NCI-H460 (cell line): ENCODE results near the gene OR5F1. TPM values are rescaled to one million over a fixed set of nuclear protein-coding genes. Genes with fewer than 3 reads are reported as not detected.

Experiments
- DNase-seq: peaks from one replicate; pipeline ENCODE4 v3.0.0-alpha.2; 2016; ENCODE audit warnings: low read depth; ENCODE audit errors: extremely low read depth
- polyA plus RNA-seq: library from polyadenylated mRNA; depleted of rRNA; stranded (reverse); fragments of >200 nt; gene quantifications from 2 replicates; pipeline ENCODE4 v1.2.3, GENCODE V29; 2014; cell fraction: nucleus; rRNA removed
- total RNA-seq: library from RNA; depleted of rRNA; stranded (reverse); fragments of >200 nt; shearing (Covaris generic); gene quantifications from 2 replicates; pipeline ENCODE4 v1.2.3, GENCODE V29; 2014; rRNA removed

The OR5F1 gene
- not detected in 2 replicates for total RNA-seq
- polyA plus RNA-seq = not detected in 2 replicates

DNA sequence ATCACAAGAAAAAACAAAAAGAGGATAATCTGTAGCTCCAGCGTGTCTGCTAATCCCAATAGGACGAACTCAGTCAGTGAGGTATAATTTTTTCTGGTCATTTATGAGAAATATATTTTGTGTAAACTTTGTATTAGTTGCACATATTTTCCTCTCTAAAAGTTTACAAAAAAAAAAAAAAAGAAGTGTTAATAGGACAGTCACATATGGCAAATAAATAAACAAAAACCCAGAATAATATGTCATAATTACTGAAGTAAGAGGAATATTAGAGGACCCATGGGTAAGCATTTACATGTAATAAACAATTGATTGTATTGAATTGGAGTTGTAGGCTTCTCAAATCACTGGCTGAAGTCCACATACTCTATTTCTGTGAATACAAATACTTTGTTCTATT, at the start of gene OR5F1:
OR5F1 (minus strand) TSS at position 101 of the 400 bp plus-strand sequence; CDS start at position 101, 0 bp downstream.
- DNase-seq = no peak

GRCh38 chr11:56027354-56027753, 32.9 kb upstream of the OR5F1 start, which contains the start of gene OR5AS1:
Gene OR5AS1, plus strand, starts transcription at chr11:56027654. Its CDS starts 2,765 bp downstream, at chr11:56030419.
- no peak for DNase-seq

DNA sequence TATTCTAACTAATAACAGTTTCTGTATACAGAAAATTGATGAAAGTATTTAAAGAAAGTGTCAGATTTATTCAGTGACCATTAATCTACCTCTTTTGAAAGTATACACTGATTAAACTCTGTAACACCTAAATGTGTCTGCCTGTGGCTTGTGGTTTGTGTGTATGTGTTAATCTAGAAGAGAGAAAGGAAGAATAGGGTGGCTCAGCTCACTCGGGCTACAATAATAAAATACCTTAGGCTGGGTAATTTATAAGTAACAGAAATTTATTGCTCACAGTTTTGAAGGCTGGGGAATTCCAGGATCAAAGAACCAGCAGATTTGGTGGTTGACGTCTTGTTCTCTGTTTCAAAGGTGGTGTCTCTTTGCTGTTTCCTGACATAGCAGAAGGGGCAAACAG, 19.4 kb upstream of the OR5F1 start:
- DNase-seq = no peak

DNA sequence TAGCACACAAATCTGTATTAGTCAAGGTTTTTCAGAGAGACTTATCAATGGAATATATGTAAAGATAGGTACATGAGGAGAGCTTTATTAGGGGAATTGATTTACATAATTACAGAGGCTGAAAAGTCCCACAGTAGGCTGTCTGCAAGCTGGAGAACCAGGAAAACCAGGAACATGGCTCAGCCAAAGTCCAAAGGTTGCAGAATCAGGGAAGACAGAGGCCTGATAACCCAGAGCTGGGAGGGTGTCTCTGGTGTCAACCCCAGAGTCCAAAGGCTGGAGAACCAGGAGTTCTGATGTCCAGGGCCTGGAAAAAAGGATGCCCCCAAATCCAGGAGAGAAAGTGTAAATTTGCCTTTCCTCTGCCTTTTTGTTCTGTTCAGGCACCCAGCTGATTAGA, 16.3 kb upstream of the OR5F1 start:
- no peak for DNase-seq

DNA sequence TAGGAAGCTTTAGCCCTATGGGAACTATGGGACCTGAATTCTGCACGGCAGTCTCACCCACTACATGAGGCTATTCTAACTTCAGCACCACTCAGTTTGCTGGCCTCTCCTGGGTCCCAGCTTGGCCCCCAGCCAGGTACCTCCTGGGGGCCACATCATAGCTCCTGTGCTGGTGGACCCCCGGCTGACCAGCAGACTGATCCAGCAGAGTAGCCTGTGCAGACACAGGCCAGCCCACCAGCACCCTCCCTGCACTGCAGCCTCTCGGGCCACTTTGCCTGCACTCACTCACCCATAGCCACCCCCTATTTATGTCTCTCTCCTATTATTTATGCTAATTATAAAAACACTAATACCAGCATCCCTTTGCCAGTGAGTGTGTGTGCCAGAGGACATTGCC, 23.5 kb downstream of the OR5F1 start:
- no peak for DNase-seq

DNA sequence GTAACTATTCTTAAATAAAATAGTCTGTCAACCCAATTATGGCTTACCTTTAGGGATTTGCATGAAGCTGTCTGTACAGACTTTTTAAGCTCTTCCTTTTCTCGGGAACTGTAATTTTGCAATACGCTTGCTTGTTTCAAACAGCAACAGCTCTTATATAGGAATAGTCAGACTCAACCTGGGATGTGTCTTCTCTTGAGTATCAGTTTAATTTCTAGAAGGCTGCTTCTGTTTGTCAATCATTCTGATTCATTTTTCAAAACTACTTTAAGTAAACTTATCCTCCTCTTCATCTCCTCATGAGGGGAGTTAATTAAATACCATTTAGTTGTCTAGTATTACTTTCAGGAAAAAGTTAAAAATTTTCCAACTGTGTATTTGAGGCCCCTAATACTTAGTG, 24.6 kb downstream of the OR5F1 start, which contains the start of gene OR10AG1:
OR10AG1 (minus strand) TSS at position 101 of the 400 bp plus-strand sequence; CDS start at position 63, 38 bp downstream.
- DNase-seq = no peak

- DNase-seq = no peak
Measured at GRCh38 chr11:55967914-55968313, 26.5 kb downstream of the OR5F1 start.

GRCh38 chr11:55966391-55966790, 28.0 kb downstream of the OR5F1 start:
- no peak for DNase-seq

- no peak for DNase-seq
Measured at GRCh38 chr11:55956521-55956920, 37.9 kb downstream of the OR5F1 start.

GRCh38 chr11:55949330-55949729, 45.1 kb downstream of the OR5F1 start:
- DNase-seq = no peak

Other genes with a start within 250 kb of the OR5F1 start
- gene OR5D13, start 221.2 kb downstream of the OR5F1 start, total RNA-seq = not detected in 2 replicates
- not detected in 2 replicates for gene OR5D14, start 199.1 kb downstream of the OR5F1 start, total RNA-seq
- gene OR5L1, start 183.3 kb downstream of the OR5F1 start, total RNA-seq = not detected in 2 replicates
- gene OR5D18, start 175.0 kb downstream of the OR5F1 start, total RNA-seq = not detected in 2 replicates
- not detected in 2 replicates for gene OR5L2, start 167.4 kb downstream of the OR5F1 start, total RNA-seq
- gene OR5D16, start 155.9 kb downstream of the OR5F1 start, total RNA-seq = not detected in 2 replicates
- not detected in 2 replicates for gene TRIM51, start 111.3 kb downstream of the OR5F1 start, total RNA-seq
- gene OR5W2, start 80.0 kb downstream of the OR5F1 start, total RNA-seq = not detected in 2 replicates
- not detected in 2 replicates for gene OR5I1, start 58.2 kb downstream of the OR5F1 start, total RNA-seq
- not detected in 2 replicates for gene OR10AG1, start 24.7 kb downstream of the OR5F1 start, total RNA-seq
- not detected in 2 replicates for gene OR5AS1, start 33.0 kb upstream of the OR5F1 start, total RNA-seq
- gene OR8I2, start 98.7 kb upstream of the OR5F1 start, total RNA-seq = not detected in 2 replicates
- not detected in 2 replicates for gene OR8H2, start 109.1 kb upstream of the OR5F1 start, total RNA-seq
- gene OR8H3, start 127.7 kb upstream of the OR5F1 start, total RNA-seq = not detected in 2 replicates
- not detected in 2 replicates for gene OR8J3, start 145.6 kb upstream of the OR5F1 start, total RNA-seq
- gene OR8K5, start 165.7 kb upstream of the OR5F1 start, total RNA-seq = not detected in 2 replicates
- gene OR5J2, start 182.0 kb upstream of the OR5F1 start, total RNA-seq = not detected in 2 replicates
- not detected in 2 replicates for gene OR5T2, start 239.6 kb upstream of the OR5F1 start, total RNA-seq